Measurements from ENCODE around the gene RTF1. TPM values are rescaled to one million over a fixed set of nuclear protein-coding genes. Genes with fewer than 3 reads are reported as not detected.
A peak's percentile ranks its signal among the peaks of the same experiment; 100 is the strongest.

The RTF1 gene
- total and polyA plus RNA-seq, 2 donors (not counting 1 experiment from before 2014, with no cell fraction given): 11.9 to 39.4 TPM

GRCh38 chr15:41494190-41494921 lies 77.5 kb downstream of the RTF1 start:
- peaks cover 38 to 40% of the 10 kb centered on the region in 2 donors for H3K4me1 ChIP-seq (ENCODE audit: control insufficient read depth in 2 of 2, insufficient read depth in 2 of 2, low read length in 2 of 2)
- peak; percentile 71 for DNase-seq
- H3K79me2 ChIP-seq (ENCODE audit: control insufficient read depth, insufficient read depth, low read length): no peaks in the 10 kb centered on the region
- no peak overlapping the region for H3K27ac Mint-ChIP-seq
- H3K9me3 Mint-ChIP-seq (ENCODE audit: insufficient read depth): no peaks in the 10 kb centered on the region
- peaks cover 15% of the 10 kb centered on the region for H4K20me1 ChIP-seq (ENCODE audit: control insufficient read depth, insufficient read depth, low read length, poor library complexity, severe bottlenecking)
- 2% methylated on average over 74 of the region's 77 CpGs for WGBS (ENCODE audit: insufficient coverage)
- H3K4me3 ChIP-seq (ENCODE audit: control extremely low read depth in 1 of 5, extremely low read depth in 1 of 5, insufficient read depth in 1 of 5, low read depth in 2 of 5, low read length in 4 of 5): peak overlapping the region; percentile 5 to 81 (median 55)
- H3K27me3 ChIP-seq (replicated peaks in 1 of 4; ENCODE audit: control extremely low read depth in 1 of 4, control insufficient read depth in 3 of 4, insufficient read depth in 4 of 4, low read length in 3 of 4): peaks cover 0 to 85% (median 38%) of the 10 kb centered on the region in 4 experiments
- H3K4me1 Mint-ChIP-seq: peaks cover 19% of the 10 kb centered on the region
- intact Hi-C loops (cut with micrococcal nuclease): no loop called here
- peak overlapping the region; percentile 64 for H3K9ac ChIP-seq (ENCODE audit: low read length)
- POLR2A ChIA-PET: no interaction called here
- peaks cover 0 to 22% (median 0%) of the 10 kb centered on the region in 3 donors for H3K9me3 ChIP-seq (ENCODE audit: control extremely low read depth in 1 of 3, control insufficient read depth in 2 of 3, insufficient read depth in 1 of 3, low read length in 2 of 3)
- ATAC-seq (ENCODE audit: low read depth): peak; percentile 16
- TF ChIP-seq EZH2 (IDR thresholded peaks at IDR 0.05; ENCODE audit: borderline replicate concordance, insufficient read depth, low read depth, low read length, poor library complexity, severe bottlenecking): peak; percentile 97
- TF ChIP-seq CTCF (IDR thresholded peaks at IDR 0.05): no peak
- peak overlapping the region; percentile 100 for H3K4me2 ChIP-seq (replicated peaks; ENCODE audit: low read depth, low read length, poor library complexity, severe bottlenecking)
- peak overlapping the region; percentile 80 for H3K4me3 Mint-ChIP-seq
- CTCF ChIA-PET: interaction anchor here (0.9 to 1.4 kb wide), 2 partner anchors 29 to 93 kb away, joined by 3 read pairs; no protein-coding TSS in a partner anchor
- H2AFZ ChIP-seq (ENCODE audit: insufficient read depth, low read depth, low read length, poor library complexity, severe bottlenecking): peak overlapping the region; percentile 93
- no peak overlapping the region for H3K27ac ChIP-seq (ENCODE audit: low read length in 2 of 2)
- H3K27me3 Mint-ChIP-seq: peaks cover 49% of the 10 kb centered on the region
- H3K36me3 ChIP-seq (replicated peaks in 1 of 2; ENCODE audit: control extremely low read depth in 1 of 2, control insufficient read depth in 1 of 2, extremely low read depth in 1 of 2, insufficient read depth in 2 of 2, low read length in 1 of 2): no peaks in the 10 kb centered on the region
